Measurements from ENCODE around the gene SUSD2. TPM values are rescaled to one million over a fixed set of nuclear protein-coding genes. Genes with fewer than 3 reads are reported as not detected.
A peak's percentile ranks its signal among the peaks of the same experiment; 100 is the strongest.

The SUSD2 gene
- total RNA-seq, 1 donor, result 0.72 TPM

GRCh38 chr22:24184057-24184798, 2.9 kb downstream of the SUSD2 start:
- no peaks in the 10 kb centered on the region for H3K36me3 ChIP-seq (ENCODE audit: insufficient read depth, low read length)
- H3K4me1 ChIP-seq (ENCODE audit: insufficient read depth, low read length), result peaks cover 1% of the 10 kb centered on the region
- H3K9me3 ChIP-seq (ENCODE audit: low read depth, low read length), result no peaks in the 10 kb centered on the region
- H3K79me2 ChIP-seq (ENCODE audit: insufficient read depth, low read length), result no peaks in the 10 kb centered on the region
- H3K27me3 ChIP-seq (ENCODE audit: insufficient read depth, low read length), result no peaks in the 10 kb centered on the region
- no peak overlapping the region for H3K27ac ChIP-seq (ENCODE audit: low read depth, low read length)
- H4K20me1 ChIP-seq (ENCODE audit: insufficient read depth, low read length), result no peaks in the 10 kb centered on the region
- H3K4me3 ChIP-seq (ENCODE audit: insufficient read depth, low read length), result no peak overlapping the region
- TF ChIP-seq CTCF (IDR thresholded peaks at IDR 0.05; ENCODE audit: extremely low read depth, low read depth, low read length), result no peak
- DNase-seq (ENCODE audit: insufficient read length, low spot score, missing footprints), result peak; percentile 58
- no peak overlapping the region for H3K4me2 ChIP-seq (ENCODE audit: insufficient read depth, low read length)
- H2AFZ ChIP-seq (ENCODE audit: low read length), result no peak overlapping the region

GRCh38 chr22:24185001-24185500, 3.8 kb downstream of the SUSD2 start:
- Histone ChIP-seq H3K4me2 (ENCODE audit: insufficient read depth, low read length) (no peak overlapping the region), H2AFZ (ENCODE audit: low read length) (no peak overlapping the region), H3K27ac (ENCODE audit: low read depth, low read length) (no peak overlapping the region), H3K9me3 (ENCODE audit: low read depth, low read length) (no peaks in the 10 kb centered on the region), H3K36me3 (ENCODE audit: insufficient read depth, low read length) (no peaks in the 10 kb centered on the region), H3K27me3 (ENCODE audit: insufficient read depth, low read length) (no peaks in the 10 kb centered on the region), H3K79me2 (ENCODE audit: insufficient read depth, low read length) (no peaks in the 10 kb centered on the region), H3K4me1 (ENCODE audit: insufficient read depth, low read length) (peaks cover 9% of the 10 kb centered on the region), H4K20me1 (ENCODE audit: insufficient read depth, low read length) (no peaks in the 10 kb centered on the region), H3K4me3 (ENCODE audit: insufficient read depth, low read length) (no peak overlapping the region)
- TF ChIP-seq CTCF (IDR thresholded peaks at IDR 0.05; ENCODE audit: extremely low read depth, low read depth, low read length), result no peak
- peak; percentile 72 for DNase-seq (ENCODE audit: insufficient read length, low spot score, missing footprints)

GRCh38 chr22:24185501-24186351, 4.4 kb downstream of the SUSD2 start:
- Histone ChIP-seq H3K27me3 (ENCODE audit: insufficient read depth, low read length) (no peaks in the 10 kb centered on the region), H3K4me3 (ENCODE audit: insufficient read depth, low read length) (no peak overlapping the region), H3K36me3 (ENCODE audit: insufficient read depth, low read length) (no peaks in the 10 kb centered on the region), H4K20me1 (ENCODE audit: insufficient read depth, low read length) (no peaks in the 10 kb centered on the region), H2AFZ (ENCODE audit: low read length) (no peak overlapping the region), H3K9me3 (ENCODE audit: low read depth, low read length) (no peaks in the 10 kb centered on the region), H3K79me2 (ENCODE audit: insufficient read depth, low read length) (no peaks in the 10 kb centered on the region), H3K4me2 (ENCODE audit: insufficient read depth, low read length) (no peak overlapping the region), H3K4me1 (ENCODE audit: insufficient read depth, low read length) (peaks cover 12% of the 10 kb centered on the region), H3K27ac (ENCODE audit: low read depth, low read length) (no peak overlapping the region)
- peak; percentile 39 for DNase-seq (ENCODE audit: insufficient read length, low spot score, missing footprints)
- no peak for TF ChIP-seq CTCF (IDR thresholded peaks at IDR 0.05; ENCODE audit: extremely low read depth, low read depth, low read length)

- H4K20me1 ChIP-seq (ENCODE audit: insufficient read depth, low read length), result no peaks in the 10 kb centered on the region
- H3K4me1 ChIP-seq (ENCODE audit: insufficient read depth, low read length), result peaks cover 12% of the 10 kb centered on the region
- H3K36me3 ChIP-seq (ENCODE audit: insufficient read depth, low read length), result no peaks in the 10 kb centered on the region
- DNase-seq (ENCODE audit: insufficient read length, low spot score, missing footprints), result no peak
- H3K79me2 ChIP-seq (ENCODE audit: insufficient read depth, low read length), result no peaks in the 10 kb centered on the region
- H3K4me3 ChIP-seq (ENCODE audit: insufficient read depth, low read length), result no peak overlapping the region
- no peak overlapping the region for H3K27ac ChIP-seq (ENCODE audit: low read depth, low read length)
- no peaks in the 10 kb centered on the region for H3K9me3 ChIP-seq (ENCODE audit: low read depth, low read length)
- no peaks in the 10 kb centered on the region for H3K27me3 ChIP-seq (ENCODE audit: insufficient read depth, low read length)
- H3K4me2 ChIP-seq (ENCODE audit: insufficient read depth, low read length), result no peak overlapping the region
- no peak overlapping the region for H2AFZ ChIP-seq (ENCODE audit: low read length)
- no peak for TF ChIP-seq CTCF (IDR thresholded peaks at IDR 0.05; ENCODE audit: extremely low read depth, low read depth, low read length)
These were observed 5.1 kb downstream of the SUSD2 start for GRCh38 chr22:24186352-24186740.

All from osteoblast (primary cell).